CD4-positive, alpha-beta T cell treated with Interleukin-6 at 100 ng/mL for 8 hours (primary cell): ENCODE measurements around the gene KRT26.
"Not testable (repeated sequence)": the region's sequence is repeated elsewhere in the genome, so short reads cannot be mapped to it uniquely, and the experiment has no call there.

Experiments used
- DNase-seq: peaks from one replicate; pipeline ENCODE4 v3.0.0-alpha.2; 2020; ENCODE audit warnings: mixed read lengths, low spot score

The KRT26 gene

GRCh38 chr17:40794466-40794865 is 22.5 kb upstream of the KRT26 start:
- no peak for DNase-seq

- no peak for DNase-seq
These were observed 21.8 kb upstream of the KRT26 start for GRCh38 chr17:40793832-40794231.

GRCh38 chr17:40791787-40792436 is 19.9 kb upstream of the KRT26 start:
- DNase-seq: no peak

GRCh38 chr17:40791111-40791510 is 19.1 kb upstream of the KRT26 start:
- DNase-seq: no peak

- DNase-seq: no peak
These were observed 10.4 kb upstream of the KRT26 start, which contains the start of gene KRT27 for GRCh38 chr17:40782450-40782849. Gene KRT27, minus strand, starts transcription at chr17:40782550. Its CDS starts 57 bp downstream, at chr17:40782493.

GRCh38 chr17:40779181-40779909 is 7.3 kb upstream of the KRT26 start:
- DNase-seq: peak; percentile 4

GRCh38 chr17:40778461-40778860 is 6.5 kb upstream of the KRT26 start:
- no peak for DNase-seq

- no peak for DNase-seq
These were observed 6.0 kb upstream of the KRT26 start for GRCh38 chr17:40777971-40778370.

GRCh38 chr17:40777459-40777858 is 5.5 kb upstream of the KRT26 start:
- DNase-seq: no peak

- no peak for DNase-seq
These were observed 3.9 kb upstream of the KRT26 start for GRCh38 chr17:40775945-40776344.

GRCh38 chr17:40765657-40766056 is 6.3 kb downstream of the KRT26 start:
- no peak for DNase-seq

- DNase-seq: no peak
These were observed 8.2 kb downstream of the KRT26 start for GRCh38 chr17:40763752-40764151.

- DNase-seq: no peak
These were observed 11.6 kb downstream of the KRT26 start for GRCh38 chr17:40760105-40761016.

GRCh38 chr17:40755231-40755630 is 16.8 kb downstream of the KRT26 start, which contains the start of gene KRT25:
Gene KRT25, minus strand, starts transcription at chr17:40755331. Its CDS starts 60 bp downstream, at chr17:40755271.
- no peak for DNase-seq

GRCh38 chr17:40753804-40754203 is 18.2 kb downstream of the KRT26 start:
- DNase-seq: no peak

- no peak for DNase-seq
These were observed 20.9 kb downstream of the KRT26 start for GRCh38 chr17:40751065-40751464.

- no peak for DNase-seq
These were observed 21.6 kb downstream of the KRT26 start for GRCh38 chr17:40750391-40750790.

GRCh38 chr17:40748666-40749065 is 23.3 kb downstream of the KRT26 start:
- not testable (repeated sequence) for DNase-seq

GRCh38 chr17:40738553-40738952 is 33.4 kb downstream of the KRT26 start:
- DNase-seq: no peak

GRCh38 chr17:40735016-40735415 is 37.0 kb downstream of the KRT26 start:
- DNase-seq: no peak

- no peak for DNase-seq
These were observed 38.0 kb downstream of the KRT26 start for GRCh38 chr17:40734018-40734417.

GRCh38 chr17:40730970-40731369 is 41.0 kb downstream of the KRT26 start:
- no peak for DNase-seq
